HG03469 (cell line): ENCODE data around the gene TEDDM1.
"Not testable (repeated sequence)": the region's sequence is repeated elsewhere in the genome, so short reads cannot be mapped to it uniquely, and the experiment has no call there.

ENCODE experiments used
- ATAC-seq: cut with Tn5 transposase; IDR thresholded peaks from one replicate; pipeline ENCODE4 v1.9.1; 2021; ENCODE audit warnings: mild to moderate bottlenecking, moderate library complexity, moderate number of reproducible peaks; ENCODE audit not compliant: unreplicated experiment

Gene TEDDM1

DNA sequence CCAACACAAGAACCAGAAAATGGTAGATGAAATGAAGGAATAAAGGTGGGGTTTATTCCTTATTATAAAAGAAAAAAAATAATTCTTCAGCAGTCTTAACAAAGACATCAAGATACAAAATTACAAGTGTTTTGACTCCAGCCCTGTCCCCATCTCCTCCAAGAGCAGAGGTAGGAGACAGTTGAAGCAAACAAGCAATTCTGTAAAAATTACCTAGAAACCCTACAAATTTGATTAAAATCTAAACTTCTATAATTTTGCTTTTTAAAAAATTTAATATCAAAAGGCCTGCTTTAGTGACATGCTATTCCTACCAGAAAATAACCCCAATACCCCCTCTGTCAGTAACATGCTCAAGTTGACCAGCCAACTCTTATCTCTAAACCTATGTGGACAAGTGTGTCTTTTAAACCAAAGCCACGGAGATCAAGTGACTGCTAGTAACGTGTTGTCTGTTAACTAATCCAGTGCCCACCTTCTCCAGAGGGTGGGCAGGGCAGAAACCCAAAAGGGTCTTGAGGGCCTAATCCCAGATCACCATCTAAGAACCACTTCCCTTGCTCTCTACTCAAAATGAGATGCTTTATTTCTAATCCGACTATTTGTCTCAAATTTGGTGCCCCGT is 17.3 kb downstream of the TEDDM1 start:
- no peak for ATAC-seq

DNA sequence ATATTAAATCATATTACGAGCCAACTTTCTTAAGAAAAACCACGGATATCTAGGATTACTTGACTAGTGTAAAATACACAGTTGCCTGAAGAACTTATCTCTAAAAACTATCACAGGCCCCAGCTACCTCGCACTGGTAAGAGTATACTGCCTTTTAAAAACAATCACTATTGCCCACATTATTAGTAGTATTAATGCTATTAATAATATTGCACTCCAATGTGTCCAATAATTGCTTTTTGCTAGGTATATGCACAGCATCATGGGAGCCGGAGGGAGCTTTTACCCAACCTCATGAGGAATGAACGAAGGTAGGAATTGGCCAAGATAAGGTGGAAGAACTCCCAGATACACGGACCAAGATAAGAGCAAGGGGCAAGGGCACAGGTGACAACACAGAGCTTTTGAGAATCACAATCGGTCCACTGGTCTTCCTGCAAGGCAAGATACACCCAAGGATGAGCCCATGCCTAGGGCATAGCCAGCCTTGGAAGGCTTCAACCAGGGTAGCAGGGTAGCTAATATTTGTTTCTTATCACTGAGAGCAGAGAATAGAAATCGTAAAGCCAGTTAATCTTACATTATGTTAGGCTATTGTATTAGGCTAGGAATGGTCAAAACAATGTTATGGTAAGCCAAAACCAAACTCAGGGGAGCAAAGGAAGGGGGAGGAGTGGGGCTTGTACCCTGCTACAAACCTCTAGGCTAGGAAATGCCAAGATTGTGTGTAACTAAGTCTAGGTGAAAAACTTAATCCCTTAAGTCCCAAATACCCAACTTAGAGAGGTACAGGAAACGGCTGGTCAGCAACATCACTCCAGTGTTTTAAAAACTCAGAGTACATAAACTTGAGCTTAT is 18.3 kb downstream of the TEDDM1 start:
- ATAC-seq = no peak

- ATAC-seq = no peak
Measured at GRCh38 chr1:182380199-182380598, 20.3 kb downstream of the TEDDM1 start.

- ATAC-seq = not testable (repeated sequence)
Measured at GRCh38 chr1:182379781-182380180, 20.7 kb downstream of the TEDDM1 start.

DNA sequence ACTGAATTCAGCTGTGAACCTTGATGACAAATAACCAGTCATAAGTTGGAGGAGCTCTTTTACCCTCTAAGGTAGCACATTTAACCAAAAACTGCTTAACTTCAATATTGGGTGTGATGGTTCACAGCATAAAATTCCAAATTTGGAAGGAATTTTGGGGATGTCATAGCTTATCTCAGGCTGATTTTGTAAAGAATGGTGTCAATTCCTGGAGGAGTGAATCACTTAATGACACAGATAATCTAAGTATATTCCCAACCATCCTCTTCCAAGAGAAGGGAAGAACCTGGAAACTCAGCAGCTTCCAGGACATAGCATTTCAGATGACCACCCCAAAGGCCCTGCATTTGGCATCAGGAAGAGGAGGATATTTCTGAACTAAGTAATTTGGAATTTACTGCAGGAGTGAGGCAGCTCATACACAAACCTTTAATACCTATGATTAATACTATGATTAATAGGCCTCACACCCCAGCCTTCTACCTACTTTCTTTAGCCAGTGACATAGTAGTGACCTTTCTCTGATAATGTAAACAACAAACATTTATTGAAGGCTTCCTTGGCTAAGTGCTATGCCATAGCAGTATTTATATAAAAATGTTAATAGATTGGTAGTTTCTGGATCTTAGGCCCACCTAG is 23.4 kb downstream of the TEDDM1 start:
- ATAC-seq = no peak

DNA sequence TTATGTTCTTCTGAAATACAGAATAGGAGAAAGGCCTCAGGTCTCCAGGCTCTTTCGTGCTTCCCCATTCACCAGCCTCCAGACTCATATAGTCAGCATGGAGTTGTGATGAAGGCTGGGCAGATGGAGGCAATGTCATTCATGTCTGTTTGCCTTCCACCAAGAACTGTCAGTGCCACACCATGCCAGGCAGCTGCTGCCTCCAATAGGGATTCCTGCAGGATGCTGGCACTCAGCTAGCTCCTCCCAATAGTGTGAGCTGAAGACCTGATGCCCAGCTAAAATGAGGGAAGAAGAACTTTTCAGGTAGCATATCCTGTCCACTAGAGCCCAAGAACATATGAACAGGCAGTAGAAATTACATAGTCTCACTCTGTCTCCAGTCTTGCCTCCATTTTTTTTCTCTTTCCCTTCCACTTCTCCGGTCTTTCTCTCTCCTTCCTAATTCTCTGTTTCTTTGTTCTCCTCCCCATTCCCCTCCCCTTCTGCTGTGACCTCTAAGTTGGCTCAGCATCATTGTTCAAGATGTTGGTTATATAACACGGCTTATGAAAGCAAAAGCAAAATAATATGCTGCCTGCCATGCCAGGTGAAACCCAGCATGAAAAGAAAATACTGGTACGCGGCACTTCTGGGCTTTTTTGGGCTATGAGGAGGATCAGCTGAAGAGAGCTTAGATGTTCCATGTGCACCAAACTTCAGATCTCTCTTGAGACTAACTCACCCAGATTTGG is 26.2 kb downstream of the TEDDM1 start:
- no peak for ATAC-seq

DNA sequence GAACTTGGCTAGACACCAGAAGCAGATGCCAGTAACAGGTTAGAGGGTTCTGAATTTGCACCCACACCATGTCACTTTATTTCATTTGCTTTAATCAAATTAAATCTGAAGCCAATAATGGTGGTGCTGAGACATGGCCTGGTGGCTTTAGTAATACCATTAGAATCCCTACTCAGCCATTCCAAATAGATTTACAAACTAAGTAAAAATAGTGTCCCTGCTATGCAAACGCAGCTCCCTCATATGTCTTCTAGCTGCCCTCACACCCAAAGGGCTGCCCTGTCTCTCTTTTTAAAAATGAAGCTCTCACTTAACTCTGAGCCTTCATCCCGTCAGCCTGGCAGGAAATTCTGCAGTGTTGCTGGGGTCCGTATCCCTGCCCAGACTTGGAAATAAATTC is 29.9 kb downstream of the TEDDM1 start:
- ATAC-seq = no peak

DNA sequence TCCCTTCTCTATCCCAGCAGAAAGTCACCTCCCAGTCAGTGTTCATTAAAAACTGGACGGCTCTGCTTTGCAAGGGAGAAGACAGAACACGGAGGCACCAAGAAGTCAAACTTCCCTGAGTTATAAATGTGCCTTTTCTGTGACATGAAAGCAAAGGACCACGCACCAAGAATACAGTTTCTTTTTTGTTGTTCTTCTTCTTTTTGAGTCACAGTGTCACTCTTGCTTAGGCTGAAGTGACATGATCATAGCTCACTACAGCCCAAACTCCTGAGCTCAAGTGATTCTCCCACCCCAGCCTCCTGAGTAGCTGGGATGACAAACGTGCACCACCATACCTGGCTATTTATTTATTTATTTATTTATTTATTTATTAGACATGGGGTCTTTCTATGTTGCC is 31.6 kb downstream of the TEDDM1 start:
- no peak for ATAC-seq

GRCh38 chr1:182368358-182368757 is 32.1 kb downstream of the TEDDM1 start:
- no peak for ATAC-seq

DNA sequence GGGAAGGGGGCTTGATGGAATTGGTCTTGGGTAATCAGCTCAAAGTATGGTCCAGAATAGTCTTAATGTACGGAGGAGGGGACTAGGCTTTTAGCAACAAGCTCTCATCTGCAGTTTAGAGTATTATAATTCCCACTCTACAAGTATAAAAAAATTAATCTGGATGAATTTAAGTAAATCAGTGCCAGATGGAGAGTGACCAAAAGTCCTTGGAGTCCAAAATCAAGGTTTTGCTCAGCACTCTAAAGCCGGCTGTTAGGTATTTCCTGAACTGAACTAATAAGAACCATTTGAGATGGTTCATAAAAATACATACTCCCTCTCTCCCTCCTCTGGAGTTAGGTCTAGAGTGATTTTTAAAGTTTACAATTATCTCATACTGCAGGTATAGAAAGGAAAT is 32.5 kb downstream of the TEDDM1 start:
- ATAC-seq = no peak

DNA sequence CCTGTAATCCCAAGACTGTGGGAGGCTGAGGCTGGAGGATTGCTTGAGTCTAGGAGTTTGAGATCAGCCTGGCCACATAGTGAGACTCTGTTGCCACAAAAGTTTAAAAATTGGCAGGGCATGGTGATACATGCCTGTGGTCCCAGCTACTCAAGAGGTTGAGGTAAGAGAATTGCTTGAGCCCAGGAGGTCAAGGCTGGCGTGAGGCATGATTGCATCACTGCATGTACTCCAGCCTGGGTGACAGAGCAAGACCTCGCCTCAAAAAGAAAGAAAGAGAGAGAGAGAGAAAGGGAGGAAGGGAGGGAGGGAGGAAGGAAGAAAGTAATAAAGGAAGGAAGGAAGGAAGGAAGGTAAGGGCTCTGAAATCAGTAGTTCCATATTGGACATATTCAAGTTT is 33.9 kb downstream of the TEDDM1 start:
- ATAC-seq = no peak

GRCh38 chr1:182359645-182360044 is 40.8 kb downstream of the TEDDM1 start:
- ATAC-seq = no peak

- no peak for ATAC-seq
Measured at GRCh38 chr1:182357913-182358312, 42.6 kb downstream of the TEDDM1 start.

- no peak for ATAC-seq
Measured at GRCh38 chr1:182357171-182357570, 43.3 kb downstream of the TEDDM1 start.

DNA sequence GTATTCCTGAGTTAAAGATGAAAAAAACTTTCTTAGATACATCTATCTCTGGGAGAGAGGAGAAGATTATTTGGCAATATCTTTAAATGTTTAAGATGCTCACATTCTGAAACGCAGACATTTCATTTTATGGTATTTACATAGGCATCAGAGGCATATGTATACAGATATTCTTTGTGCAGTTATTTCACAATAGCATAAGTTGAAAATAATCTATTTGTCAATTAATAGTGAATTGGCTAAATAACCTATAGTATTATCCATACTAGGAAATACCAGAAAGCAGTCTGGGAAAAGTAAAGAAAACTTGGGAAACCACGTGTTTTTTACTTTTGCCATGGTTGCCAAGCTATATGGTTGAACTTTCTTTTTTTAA is 44.8 kb downstream of the TEDDM1 start:
- no peak for ATAC-seq

DNA sequence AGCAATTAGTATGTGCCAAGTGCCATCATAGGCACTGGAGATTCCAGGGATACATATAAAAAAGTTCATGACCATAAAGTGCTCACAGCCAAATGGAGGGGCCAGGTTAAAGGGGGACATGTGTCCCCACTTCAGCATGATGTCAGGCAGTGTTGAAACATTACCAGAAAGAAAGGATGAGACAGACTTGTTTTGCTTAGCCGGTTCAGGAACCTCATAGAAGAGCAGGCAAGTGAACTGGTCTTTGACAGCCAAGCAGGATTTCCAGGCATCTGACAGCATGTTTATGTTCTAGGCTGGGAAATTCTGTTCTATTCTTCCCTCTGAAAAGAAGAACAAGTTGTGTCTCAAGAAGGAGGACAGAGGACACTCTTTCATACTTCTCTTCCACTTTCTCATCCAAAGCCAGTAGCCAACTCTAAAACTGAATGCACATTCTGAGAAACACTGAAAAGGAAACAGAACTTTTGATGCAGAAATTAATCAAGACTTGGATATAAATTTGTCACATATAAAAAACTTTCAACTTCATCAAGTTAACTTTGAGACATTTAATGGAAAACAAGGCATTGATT is 48.6 kb downstream of the TEDDM1 start:
- ATAC-seq = no peak

DNA sequence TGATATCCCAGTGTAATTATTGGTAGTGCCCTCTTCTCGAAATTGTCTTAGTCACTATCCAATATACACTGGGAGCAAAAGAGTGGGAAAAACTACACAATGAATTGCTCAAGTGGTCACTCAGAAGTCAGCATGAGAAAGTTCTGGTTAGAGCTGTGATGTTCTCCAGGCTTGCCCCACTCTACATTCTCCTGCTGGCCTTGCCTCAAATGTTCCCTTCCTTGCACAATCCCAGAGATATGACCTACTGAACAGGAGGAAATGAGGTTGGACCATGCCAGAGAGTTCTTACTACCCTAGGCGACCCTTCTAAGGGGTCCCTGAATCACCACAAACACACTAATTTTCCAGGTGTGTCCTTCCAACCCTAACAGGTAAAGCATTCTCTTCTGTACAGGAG is 49.6 kb downstream of the TEDDM1 start:
- ATAC-seq = no peak

GRCh38 chr1:182348961-182349747 is 51.3 kb downstream of the TEDDM1 start:
- ATAC-seq = no peak
